HCT116 (cell line): ENCODE data around the gene RAP2A. TPM values are rescaled to one million over a fixed set of nuclear protein-coding genes. Genes with fewer than 3 reads are reported as not detected.

Experiments
- ATAC-seq: fragments of 200-7000 bp; cut with Tn5 transposase; 2 replicates; pipeline ENCODE4 v1.9.1; 2020; ENCODE audit warnings: mild to moderate bottlenecking, moderate library complexity
- BruUV-seq: library from RNA; stranded (reverse); fragments of 400-500 nt; replicated peaks from 2 replicates; lab custom pipeline; 2021; lab: Mats Ljungman, UMichigan
- CTCF ChIA-PET: fragments of 300-600 bp; sonication (Branson Sonifier 250); formaldehyde crosslinking; loops from one replicate; lab custom pipeline; 2021; ENCODE audit warnings: antibody characterized with exemption; lab: Charles Lee
- POLR2A ChIA-PET: fragments of 300-600, 350-600 bp; sonication (Branson Sonifier 250); formaldehyde crosslinking; loops from one replicate; lab custom pipeline; 2021; ENCODE audit warnings: antibody characterized with exemption; lab: Charles Lee
- RAD21 ChIA-PET, 2 experiments: fragments of 300-600 bp; sonication (Branson Sonifier 250); formaldehyde crosslinking; loops; one replicate each; lab custom pipeline; 2023; ENCODE audit warnings: low total read pairs in 2 of 2; ENCODE audit not compliant: uncharacterized antibody in 2 of 2, unreplicated experiment in 2 of 2, low non-redundant PET in 1 of 2; lab: Charles Lee
- DNase-seq: peaks from one replicate; pipeline ENCODE4 v3.0.0-alpha.2; 2010; ENCODE audit warnings: low read depth, low spot score
- H2AFZ ChIP-seq: fragments of 200-600 bp; shearing (Covaris generic), sonication (generic); 2 replicates; pipeline ENCODE4 v1.6.1; 2017; ENCODE audit warnings: low read depth, mixed run types, mixed read lengths, antibody characterized with exemption, low read length; ENCODE audit not compliant: poor library complexity, severe bottlenecking
- H3K27ac ChIP-seq: 2 replicates; pipeline ENCODE4 v1.5.1; 2012; ENCODE audit warnings: low read depth, low read length
- H3K27me3 ChIP-seq: fragments of 200-600 bp; sonication (generic); 2 replicates; pipeline ENCODE4 v1.6.1; 2016; ENCODE audit warnings: mixed run types, low read length, mixed read lengths; ENCODE audit not compliant: insufficient read depth
- H3K36me3 ChIP-seq, 2 experiments: fragments of 200-500 bp in 1 of 2; fragments of 200-600 bp in 1 of 2; sonication (Bioruptor generic) in 1 of 2; sonication (generic) in 1 of 2; 2 replicates each; pipeline versions ENCODE4 v1.5.1 to v1.6.1; 2014 to 2016; ENCODE audit warnings: low read length in 2 of 2, inconsistent platforms in 1 of 2, mixed read lengths in 1 of 2, mixed run types in 1 of 2; ENCODE audit not compliant: insufficient read depth in 2 of 2, control insufficient read depth in 1 of 2
- H3K4me1 ChIP-seq, 2 experiments: fragments of 200-600 bp in 1 of 2; sonication (generic) in 1 of 2; 2 replicates each; pipeline versions ENCODE4 v1.5.1 to v1.6.1; 2012 to 2017; ENCODE audit warnings: low read length in 2 of 2, inconsistent platforms in 1 of 2, mild to moderate bottlenecking in 1 of 2, mixed read lengths in 1 of 2, mixed run types in 1 of 2, moderate library complexity in 1 of 2; ENCODE audit not compliant: insufficient read depth in 2 of 2, control insufficient read depth in 1 of 2
- H3K4me2 ChIP-seq: fragments of 200-600 bp; sonication (generic); 2 replicates; pipeline ENCODE4 v1.6.1; 2017; ENCODE audit warnings: mixed run types, low read length, mixed read lengths
- H3K4me3 ChIP-seq, 2 experiments: fragments of 200-600 bp in 1 of 2; sonication (generic) in 1 of 2; replicated peaks in 1 of 2; 2 replicates each; pipeline ENCODE4 v1.5.1; 2011 to 2016; ENCODE audit warnings: low read length in 2 of 2, control low read depth in 1 of 2, low read depth in 1 of 2, mild to moderate bottlenecking in 1 of 2, mixed read lengths in 1 of 2, mixed run types in 1 of 2
- H3K79me2 ChIP-seq: fragments of 200-600 bp; sonication (generic); 2 replicates; pipeline ENCODE4 v1.6.1; 2017; ENCODE audit warnings: mild to moderate bottlenecking, mixed run types, low read length, moderate library complexity, mixed read lengths; ENCODE audit not compliant: insufficient read depth
- H3K9ac ChIP-seq: fragments of 200-600 bp; sonication (generic); 2 replicates; pipeline ENCODE4 v1.6.1; 2016; ENCODE audit warnings: low read length, mixed read lengths
- H3K9me2 ChIP-seq: fragments of 200-600 bp; sonication (generic), shearing (Covaris generic); 2 replicates; pipeline ENCODE4 v1.6.1; 2017; ENCODE audit warnings: mixed run types, mild to moderate bottlenecking, moderate library complexity; ENCODE audit not compliant: insufficient read depth
- H3K9me3 ChIP-seq, 2 experiments: fragments of 200-500 bp in 1 of 2; fragments of 200-600 bp in 1 of 2; sonication (Bioruptor generic) in 1 of 2; sonication (generic) in 1 of 2; 2 replicates each; pipeline ENCODE4 v1.6.1; 2014 to 2017; ENCODE audit warnings: low read length in 2 of 2, mixed read lengths in 2 of 2, inconsistent platforms in 1 of 2, low read depth in 1 of 2, mild to moderate bottlenecking in 1 of 2, mixed run types in 1 of 2, moderate library complexity in 1 of 2; ENCODE audit not compliant: control insufficient read depth in 1 of 2, insufficient read depth in 1 of 2
- H4K20me1 ChIP-seq: fragments of 200-600 bp; sonication (generic), shearing (Covaris generic); 2 replicates; pipeline ENCODE4 v1.6.1; 2017; ENCODE audit warnings: mixed run types, mild to moderate bottlenecking, moderate library complexity; ENCODE audit not compliant: insufficient read depth
- EGR1 ChIP-seq: IDR thresholded peaks from 2 replicates; pipeline ENCODE4 v1.6.1; 2012; ENCODE audit warnings: low read depth
- EZH2 ChIP-seq: fragments of 200-600 bp; sonication (generic); IDR thresholded peaks from 2 replicates; pipeline ENCODE4 v1.6.1; 2017; ENCODE audit warnings: antibody characterized with exemption, mixed run types
- RAD21 ChIP-seq: IDR thresholded peaks from 2 replicates; pipeline ENCODE4 v1.6.1; 2012; ENCODE audit warnings: low read depth, mild to moderate bottlenecking
- SP1 ChIP-seq: IDR thresholded peaks from 2 replicates; pipeline ENCODE4 v1.6.1; 2012; ENCODE audit warnings: low read depth
- YY1 ChIP-seq: IDR thresholded peaks from 2 replicates; pipeline ENCODE4 v1.6.1; 2011; ENCODE audit warnings: low read length, low read depth, moderate library complexity, mild to moderate bottlenecking; ENCODE audit not compliant: insufficient replicate concordance; ENCODE audit errors: extremely low read depth
- intact Hi-C: fragments of 100-400 bp; cut with micrococcal nuclease; formaldehyde crosslinking; loops from 2 replicates; pipeline ENCODE4 v1.10.0; 2022
- total RNA-seq: library from RNA; stranded (reverse); gene quantifications from one replicate; pipeline ENCODE4 v1.2.1, GENCODE V29; 2021; ENCODE audit not compliant: unreplicated experiment
- TF ChIP-seq, protein P1 (sequence below): IDR thresholded peaks from 2 replicates; pipeline ENCODE4 v1.6.1; 2011; ENCODE audit warnings: mild to moderate bottlenecking, low read length, moderate library complexity; ENCODE audit not compliant: insufficient replicate concordance; ENCODE audit errors: extremely low read depth
- TF ChIP-seq, protein P2 (sequence below), 3 experiments: fragments of 200-600 bp in 1 of 3; sonication (generic) in 1 of 3; IDR thresholded peaks in 2 of 3; conservative IDR thresholded peaks in 1 of 3; 2 replicates each; pipeline ENCODE4 v1.5.1; 2012 to 2017; ENCODE audit warnings: low read depth in 2 of 3, low read length in 2 of 3, antibody characterized with exemption in 1 of 3, borderline replicate concordance in 1 of 3, control low read depth in 1 of 3, mild to moderate bottlenecking in 1 of 3, mixed read lengths in 1 of 3, mixed run types in 1 of 3, moderate library complexity in 1 of 3; ENCODE audit not compliant: insufficient read depth in 1 of 3

Gene RAP2A
- total RNA-seq, 1 experiment from 2014 or later = 27.6 TPM

DNA sequence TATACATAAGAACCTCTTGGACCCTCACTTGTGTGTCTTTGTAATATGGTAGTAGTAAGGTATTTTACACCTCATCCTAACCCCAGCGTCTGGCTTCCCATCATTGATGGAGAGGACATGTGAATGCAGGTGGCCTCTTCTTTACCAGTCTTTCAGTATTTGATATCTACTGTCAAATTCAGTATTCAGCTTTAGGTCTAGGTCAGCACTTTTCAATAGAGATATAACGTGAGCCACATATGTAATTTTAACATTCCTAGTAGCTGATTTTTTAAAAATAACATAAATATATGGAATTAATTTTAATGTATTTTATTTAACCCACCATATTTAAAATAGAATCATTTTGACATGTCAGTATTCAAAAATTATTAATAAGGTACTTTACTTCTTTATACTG, 2.9 kb downstream of the RAP2A start (continued):
- TF ChIP-seq, protein P1, sequence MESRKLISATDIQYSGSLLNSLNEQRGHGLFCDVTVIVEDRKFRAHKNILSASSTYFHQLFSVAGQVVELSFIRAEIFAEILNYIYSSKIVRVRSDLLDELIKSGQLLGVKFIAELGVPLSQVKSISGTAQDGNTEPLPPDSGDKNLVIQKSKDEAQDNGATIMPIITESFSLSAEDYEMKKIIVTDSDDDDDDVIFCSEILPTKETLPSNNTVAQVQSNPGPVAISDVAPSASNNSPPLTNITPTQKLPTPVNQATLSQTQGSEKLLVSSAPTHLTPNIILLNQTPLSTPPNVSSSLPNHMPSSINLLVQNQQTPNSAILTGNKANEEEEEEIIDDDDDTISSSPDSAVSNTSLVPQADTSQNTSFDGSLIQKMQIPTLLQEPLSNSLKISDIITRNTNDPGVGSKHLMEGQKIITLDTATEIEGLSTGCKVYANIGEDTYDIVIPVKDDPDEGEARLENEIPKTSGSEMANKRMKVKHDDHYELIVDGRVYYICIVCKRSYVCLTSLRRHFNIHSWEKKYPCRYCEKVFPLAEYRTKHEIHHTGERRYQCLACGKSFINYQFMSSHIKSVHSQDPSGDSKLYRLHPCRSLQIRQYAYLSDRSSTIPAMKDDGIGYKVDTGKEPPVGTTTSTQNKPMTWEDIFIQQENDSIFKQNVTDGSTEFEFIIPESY = no peak
- TF ChIP-seq, protein P2, sequence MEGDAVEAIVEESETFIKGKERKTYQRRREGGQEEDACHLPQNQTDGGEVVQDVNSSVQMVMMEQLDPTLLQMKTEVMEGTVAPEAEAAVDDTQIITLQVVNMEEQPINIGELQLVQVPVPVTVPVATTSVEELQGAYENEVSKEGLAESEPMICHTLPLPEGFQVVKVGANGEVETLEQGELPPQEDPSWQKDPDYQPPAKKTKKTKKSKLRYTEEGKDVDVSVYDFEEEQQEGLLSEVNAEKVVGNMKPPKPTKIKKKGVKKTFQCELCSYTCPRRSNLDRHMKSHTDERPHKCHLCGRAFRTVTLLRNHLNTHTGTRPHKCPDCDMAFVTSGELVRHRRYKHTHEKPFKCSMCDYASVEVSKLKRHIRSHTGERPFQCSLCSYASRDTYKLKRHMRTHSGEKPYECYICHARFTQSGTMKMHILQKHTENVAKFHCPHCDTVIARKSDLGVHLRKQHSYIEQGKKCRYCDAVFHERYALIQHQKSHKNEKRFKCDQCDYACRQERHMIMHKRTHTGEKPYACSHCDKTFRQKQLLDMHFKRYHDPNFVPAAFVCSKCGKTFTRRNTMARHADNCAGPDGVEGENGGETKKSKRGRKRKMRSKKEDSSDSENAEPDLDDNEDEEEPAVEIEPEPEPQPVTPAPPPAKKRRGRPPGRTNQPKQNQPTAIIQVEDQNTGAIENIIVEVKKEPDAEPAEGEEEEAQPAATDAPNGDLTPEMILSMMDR (IDR thresholded peaks at IDR 0.05 in 2 of 3, conservative IDR thresholded peaks at IDR 0.05 in 1 of 3; ENCODE audit: borderline replicate concordance in 1 of 3, insufficient read depth in 1 of 3, low read depth in 2 of 3, low read length in 2 of 3) = no peak
- no peak for TF ChIP-seq RAD21
- TF ChIP-seq YY1 = no peak

DNA sequence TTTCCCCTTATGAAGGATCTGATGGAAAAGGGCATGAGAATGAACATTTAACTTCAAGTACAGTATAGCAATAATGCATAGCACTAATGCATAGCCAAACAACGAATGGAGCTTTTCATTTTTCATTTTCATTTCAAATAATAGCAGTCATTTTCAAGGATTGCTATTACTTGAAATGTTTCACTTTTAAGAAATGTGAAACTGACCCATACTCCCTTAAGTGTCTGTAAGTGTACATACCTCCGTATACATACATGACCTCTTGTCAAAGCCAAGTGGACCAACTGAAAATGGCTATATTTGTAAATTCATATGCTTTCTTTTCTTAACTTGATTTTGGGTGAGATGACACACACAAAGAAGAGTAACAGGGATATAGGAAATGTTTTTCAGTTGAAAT, 3.8 kb downstream of the RAP2A start:
- no peak overlapping the region for H3K4me2 ChIP-seq
- no peak overlapping the region for H2AFZ ChIP-seq
- no peak overlapping the region for H3K27ac ChIP-seq
- H3K36me3 ChIP-seq = no peaks in the 10 kb centered on the region
- TF ChIP-seq SP1 (no peak), EZH2 (no peak), EGR1 (no peak)
- TF ChIP-seq, all 23 proteins: peak for 0
- Histone ChIP-seq H3K27me3 (no peaks in the 10 kb centered on the region), H3K4me3 (no peak overlapping the region), H3K4me1 (peaks cover 5 to 12% of the 10 kb centered on the region in 2 experiments), H3K9ac (no peak overlapping the region), H3K9me2 (no peaks in the 10 kb centered on the region), H3K79me2 (peaks cover 22% of the 10 kb centered on the region), H4K20me1 (no peaks in the 10 kb centered on the region), H3K9me3 (no peaks in the 10 kb centered on the region)
- ChIA-PET CTCF (no interaction called here), RAD21 (no interaction called here), POLR2A (no interaction called here)
- ATAC-seq = no peak
- no peak for DNase-seq
- BruUV-seq = no TSS peak
- intact Hi-C loops = loop anchor here (10.0 kb wide), 1 partner anchor 537 kb away; no protein-coding TSS in a partner anchor
